GM18861 (cell line): ENCODE results near the gene CSE1L.
"Not testable (repeated sequence)": the region's sequence is repeated elsewhere in the genome, so short reads cannot be mapped to it uniquely, and the experiment has no call there.

Experiments used
- ATAC-seq: cut with Tn5 transposase; IDR thresholded peaks from one replicate; pipeline ENCODE4 v1.9.1; 2021; ENCODE audit not compliant: unreplicated experiment

Gene CSE1L

DNA sequence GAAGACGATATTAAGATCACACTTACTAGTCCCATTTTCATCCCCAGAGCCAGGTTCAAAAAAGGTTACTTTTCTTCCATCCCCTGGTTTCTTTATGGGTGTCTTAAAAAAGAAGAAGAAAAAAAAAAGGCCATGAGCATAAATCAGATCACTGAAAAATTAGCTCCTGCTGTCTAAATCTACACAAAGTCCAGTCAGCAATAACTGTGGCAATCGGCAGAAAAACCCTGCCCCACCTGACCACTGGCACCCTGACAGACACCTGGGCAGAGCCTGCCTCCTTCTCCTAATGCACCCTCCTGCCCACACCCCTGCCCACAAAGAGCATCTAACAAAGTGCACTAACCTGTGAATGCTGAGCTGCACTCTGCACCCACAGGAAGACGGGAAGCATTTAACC, 72.2 kb downstream of the CSE1L start:
- ATAC-seq: no peak

GRCh38 chr20:49119988-49120387, 73.9 kb downstream of the CSE1L start:
- no peak for ATAC-seq

GRCh38 chr20:49122920-49123319, 76.8 kb downstream of the CSE1L start:
- ATAC-seq: no peak

- no peak for ATAC-seq
These were observed 77.9 kb downstream of the CSE1L start for GRCh38 chr20:49123982-49124381.

DNA sequence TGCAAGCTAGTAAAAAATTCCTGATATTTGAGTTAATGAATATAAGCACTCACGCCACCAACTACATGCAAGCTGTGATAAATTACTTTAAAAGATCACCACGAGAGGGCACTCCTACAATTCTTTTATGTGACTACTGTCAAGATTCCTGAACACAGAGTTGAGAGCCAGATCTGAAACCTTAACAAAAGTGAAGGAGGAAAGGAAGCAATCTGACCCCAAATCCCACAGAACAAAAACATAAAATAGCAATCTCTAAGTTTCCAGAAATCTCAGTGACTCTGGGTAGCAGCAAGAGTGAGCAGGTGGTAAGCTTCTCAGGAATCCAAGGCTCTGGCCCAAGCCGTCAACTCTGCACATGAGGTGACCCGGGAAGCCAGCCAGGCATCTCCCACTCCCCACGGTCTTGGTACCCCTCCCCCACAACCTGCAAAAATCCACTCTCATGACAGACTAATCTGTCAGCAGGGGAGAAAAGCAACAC, 86.9 kb downstream of the CSE1L start:
- ATAC-seq: no peak

DNA sequence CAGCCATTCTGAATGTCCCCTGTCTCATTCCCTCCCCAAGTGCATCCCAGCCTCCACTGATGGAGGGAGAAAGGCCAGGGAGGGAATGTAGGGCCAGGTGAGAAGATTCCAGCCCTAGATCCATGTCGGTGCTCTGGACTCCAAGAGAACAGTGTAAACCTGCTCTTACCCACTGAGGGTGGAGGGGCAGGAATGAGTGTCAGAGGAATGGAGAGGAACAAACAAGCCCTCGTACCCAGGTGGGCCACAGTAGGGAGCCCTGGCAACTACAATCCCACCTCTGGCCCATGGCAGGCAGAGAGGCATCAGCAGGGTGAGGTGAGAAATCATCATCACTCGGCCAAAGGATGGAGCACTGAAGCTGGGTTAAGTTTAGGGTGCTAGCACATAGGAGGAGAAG, 87.5 kb downstream of the CSE1L start:
- no peak for ATAC-seq

- ATAC-seq: not testable (repeated sequence)
These were observed 88.7 kb downstream of the CSE1L start for GRCh38 chr20:49134797-49135196.

- ATAC-seq: no peak
These were observed 90.9 kb downstream of the CSE1L start for GRCh38 chr20:49136817-49137571.

DNA sequence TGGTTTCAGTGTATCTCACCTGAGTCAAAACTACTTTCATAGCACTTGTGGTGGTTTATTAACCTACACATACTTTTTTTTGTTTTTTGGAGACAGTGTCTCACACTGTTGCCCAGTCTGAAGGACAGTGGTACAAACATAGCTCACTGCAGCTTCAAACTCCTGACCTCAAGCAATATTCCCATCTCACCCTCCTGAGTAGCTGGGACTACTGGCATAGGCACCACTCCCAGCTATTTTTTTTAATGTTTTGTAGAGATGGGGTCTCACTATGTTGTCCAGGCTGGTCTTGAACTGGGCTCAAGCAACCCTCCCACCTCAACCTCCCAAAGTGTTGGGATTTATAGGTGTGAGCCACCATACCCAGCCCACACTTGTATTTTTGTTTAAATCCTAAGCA, 92.3 kb downstream of the CSE1L start:
- ATAC-seq: no peak

DNA sequence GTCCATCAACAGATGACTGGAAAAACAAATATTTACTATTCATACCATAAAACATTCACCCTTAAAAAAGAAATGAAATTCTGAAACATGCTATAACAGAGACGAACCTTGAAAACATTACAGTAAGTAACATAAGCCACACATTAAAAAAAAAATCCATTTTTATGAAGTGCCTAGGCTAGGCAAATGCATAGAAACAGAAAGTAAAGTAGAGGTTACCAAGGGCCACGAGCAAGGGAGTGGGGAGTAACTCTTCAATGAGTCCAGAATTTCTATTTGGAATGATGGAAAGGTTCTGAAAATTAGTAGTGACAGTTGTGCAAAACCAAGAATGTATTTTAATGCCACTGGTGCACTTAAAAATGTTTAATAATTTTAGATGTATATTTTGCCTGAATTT, 94.3 kb downstream of the CSE1L start:
- ATAC-seq: no peak

DNA sequence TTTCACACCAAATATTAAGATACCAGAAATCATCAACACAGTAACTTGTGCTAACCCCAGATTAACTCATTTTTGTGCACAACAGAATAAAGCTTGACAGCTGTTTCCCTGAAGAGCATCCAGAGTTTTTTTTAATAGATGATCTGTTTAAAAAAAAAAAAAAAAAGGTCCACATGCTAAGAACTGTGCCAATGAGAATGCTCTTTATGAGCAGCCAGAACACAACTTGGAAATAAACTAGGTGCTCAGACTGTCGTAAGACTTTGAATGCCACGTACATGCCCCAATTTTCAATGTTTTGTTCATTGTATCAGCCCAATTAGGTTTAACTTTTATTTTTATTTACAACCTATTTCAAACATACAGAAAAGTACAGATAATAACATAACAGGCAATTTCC, 94.7 kb downstream of the CSE1L start:
- ATAC-seq: no peak
